Muscle of leg (tissue), 16 donors: ENCODE data around the gene LAMP1. TPM values are rescaled to one million over a fixed set of nuclear protein-coding genes. Genes with fewer than 3 reads are reported as not detected.
"Not testable (repeated sequence)": the region's sequence is repeated elsewhere in the genome, so short reads cannot be mapped to it uniquely, and the experiment has no call there.

Experiments
- DNase-seq: peaks from one replicate; pipeline ENCODE4 v3.0.0; 2013
- H3K27ac ChIP-seq: one replicate; pipeline ENCODE4 v1.5.1; 2013; ENCODE audit warnings: mild to moderate bottlenecking, low read length, control low read depth
- H3K27me3 ChIP-seq: one replicate; pipeline ENCODE4 v1.6.1; 2013; ENCODE audit warnings: low read length; ENCODE audit not compliant: control insufficient read depth, insufficient read depth
- H3K36me3 ChIP-seq: one replicate; pipeline ENCODE4 v1.6.1; 2013; ENCODE audit warnings: low read length; ENCODE audit not compliant: control insufficient read depth, insufficient read depth
- H3K4me1 ChIP-seq: one replicate; pipeline ENCODE4 v1.6.1; 2013; ENCODE audit warnings: low read length; ENCODE audit not compliant: control insufficient read depth, insufficient read depth
- H3K4me3 ChIP-seq: one replicate; pipeline ENCODE4 v1.5.1; 2013; ENCODE audit warnings: low read length, control low read depth
- H3K9me3 ChIP-seq: replicated peaks from 2 replicates; pipeline ENCODE4 v1.6.1; 2013; ENCODE audit warnings: low read depth, low read length; ENCODE audit not compliant: control insufficient read depth
- WGBS: methylation state at CpG from one replicate; pipeline ENCODE4 v1.1.5; 2013; ENCODE audit warnings: missing lambda C conversion rate; ENCODE audit not compliant: insufficient coverage; 5-methylcytosine and 5-hydroxymethylcytosine counted together
- long read RNA-seq, 11 donors: transcript quantifications; one replicate each; lab custom pipeline, GENCODE V29; 2026
- polyA plus RNA-seq, 8 donors: library from polyadenylated mRNA; unstranded; fragments of 120-200 nt; gene quantifications; one replicate each; pipeline versions ENCODE4 v1.2.1 to v1.2.3, GENCODE V29; 2013; ENCODE audit warnings: inconsistent platforms in 1 of 8, low replicate concordance in 1 of 8; ENCODE audit not compliant: insufficient read length in 8 of 8, insufficient read depth in 1 of 8
- total RNA-seq: library from RNA; stranded (reverse); fragments of 120-200 nt; gene quantifications from one replicate; pipeline ENCODE4 v1.2.4, GENCODE V29; 2013

The LAMP1 gene, protein sequence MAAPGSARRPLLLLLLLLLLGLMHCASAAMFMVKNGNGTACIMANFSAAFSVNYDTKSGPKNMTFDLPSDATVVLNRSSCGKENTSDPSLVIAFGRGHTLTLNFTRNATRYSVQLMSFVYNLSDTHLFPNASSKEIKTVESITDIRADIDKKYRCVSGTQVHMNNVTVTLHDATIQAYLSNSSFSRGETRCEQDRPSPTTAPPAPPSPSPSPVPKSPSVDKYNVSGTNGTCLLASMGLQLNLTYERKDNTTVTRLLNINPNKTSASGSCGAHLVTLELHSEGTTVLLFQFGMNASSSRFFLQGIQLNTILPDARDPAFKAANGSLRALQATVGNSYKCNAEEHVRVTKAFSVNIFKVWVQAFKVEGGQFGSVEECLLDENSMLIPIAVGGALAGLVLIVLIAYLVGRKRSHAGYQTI
- total RNA-seq, result 69.6 TPM
- polyA plus RNA-seq, result 100 to 1,000 TPM in 3 of 8 donors, 10 to 100 TPM in 5; 86.3 to 120 (median 94.1) TPM
- long read RNA-seq, donor 1, transcript LAMP1-201 (9 exons, 2,699 nt), result major isoform, 15 of 15 reads
- long read RNA-seq, donor 1, partial matches to known transcripts, result 0 of 15 reads
- long read RNA-seq, donor 1, other reads (novel, unspliced or antisense), result 0 of 15 reads
- long read RNA-seq, donor 2, transcript LAMP1-201 (9 exons, 2,699 nt), result major isoform, 5 of 5 reads
- long read RNA-seq, donor 2, partial matches to known transcripts, result 0 of 5 reads
- long read RNA-seq, donor 2, other reads (novel, unspliced or antisense), result 0 of 5 reads
- long read RNA-seq, donor 3, transcript LAMP1-201 (9 exons, 2,699 nt), result major isoform, 34 of 373 reads
- long read RNA-seq, donor 3, partial matches to known transcripts, result 339 of 373 reads
- long read RNA-seq, donor 3, other reads (novel, unspliced or antisense), result 0 of 373 reads
- long read RNA-seq, donor 4, transcript LAMP1-201 (9 exons, 2,699 nt), result major isoform, 25 of 85 reads
- long read RNA-seq, donor 4, partial matches to known transcripts, result 31 of 85 reads
- long read RNA-seq, donor 4, other reads (novel, unspliced or antisense), result 29 of 85 reads
- long read RNA-seq, donor 5, transcript LAMP1-201 (9 exons, 2,699 nt), result major isoform, 56 of 298 reads
- long read RNA-seq, donor 5, partial matches to known transcripts, result 237 of 298 reads
- long read RNA-seq, donor 5, other reads (novel, unspliced or antisense), result 5 of 298 reads
- long read RNA-seq, donor 6, transcript LAMP1-201 (9 exons, 2,699 nt), result major isoform, 46 of 544 reads
- long read RNA-seq, donor 6, partial matches to known transcripts, result 407 of 544 reads
- long read RNA-seq, donor 6, other reads (novel, unspliced or antisense), result 91 of 544 reads
- long read RNA-seq, donor 7, transcript LAMP1-201 (9 exons, 2,699 nt), result major isoform, 33 of 119 reads
- long read RNA-seq, donor 7, partial matches to known transcripts, result 36 of 119 reads
- long read RNA-seq, donor 7, other reads (novel, unspliced or antisense), result 50 of 119 reads
- long read RNA-seq, donor 8, transcript LAMP1-201 (9 exons, 2,699 nt), result major isoform, 24 of 190 reads
- long read RNA-seq, donor 8, partial matches to known transcripts, result 166 of 190 reads
- long read RNA-seq, donor 8, other reads (novel, unspliced or antisense), result 0 of 190 reads
- long read RNA-seq, donor 9, transcript LAMP1-201 (9 exons, 2,699 nt), result major isoform, 23 of 152 reads
- long read RNA-seq, donor 9, partial matches to known transcripts, result 123 of 152 reads
- long read RNA-seq, donor 9, other reads (novel, unspliced or antisense), result 6 of 152 reads
- long read RNA-seq, donor 10, transcript LAMP1-201 (9 exons, 2,699 nt), result major isoform, 32 of 336 reads
- long read RNA-seq, donor 10, partial matches to known transcripts, result 304 of 336 reads
- long read RNA-seq, donor 10, other reads (novel, unspliced or antisense), result 0 of 336 reads
- long read RNA-seq, donor 11, transcript LAMP1-201 (9 exons, 2,699 nt), result major isoform, 34 of 121 reads
- long read RNA-seq, donor 11, partial matches to known transcripts, result 87 of 121 reads
- long read RNA-seq, donor 11, other reads (novel, unspliced or antisense), result 0 of 121 reads

DNA sequence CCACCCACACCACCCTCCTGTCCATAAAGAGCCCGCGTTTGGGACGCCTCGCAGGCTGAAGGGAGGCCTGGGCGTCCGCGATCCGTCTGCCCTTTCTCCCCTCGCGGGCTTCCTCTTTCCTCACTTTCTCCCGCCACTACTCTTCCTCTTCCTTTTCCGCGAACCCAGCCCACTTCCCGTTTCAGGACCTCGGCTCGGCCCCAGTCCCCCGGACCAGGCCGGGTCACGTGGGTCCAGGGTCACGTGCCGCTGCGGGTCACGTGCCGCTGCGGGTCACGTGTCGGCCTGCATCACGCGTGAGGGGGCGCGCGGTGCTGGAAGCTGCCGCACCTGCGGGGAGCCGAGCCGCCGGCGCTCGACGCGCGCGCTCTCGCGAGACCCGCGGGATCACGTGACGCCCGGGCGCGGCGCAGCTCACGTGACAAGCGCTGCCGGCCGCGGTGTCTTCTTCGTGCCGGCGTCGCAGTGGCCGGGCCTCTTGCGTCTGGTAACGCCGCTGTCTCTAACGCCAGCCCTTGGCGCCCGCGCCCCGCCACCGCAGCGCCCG, at the start of gene LAMP1:
TSS of gene LAMP1 (plus strand) at position 417 of the 547 bp plus-strand sequence. CDS start 196 bp downstream, outside the sequence.
- peak; percentile 99 for DNase-seq
- Histone ChIP-seq H3K27ac (peak within 1 kb of the TSS; percentile 87), H3K4me1 (peaks cover 19% of the 10 kb centered on the region), H3K36me3 (no peaks in the 10 kb centered on the region), H3K4me3 (peak within 1 kb of the TSS; percentile 72), H3K27me3 (peaks cover 2% of the 10 kb centered on the region), H3K9me3 (no peaks in the 10 kb centered on the region)
- under 1% methylated on average over 74 of the region's 74 CpGs for WGBS

DNA sequence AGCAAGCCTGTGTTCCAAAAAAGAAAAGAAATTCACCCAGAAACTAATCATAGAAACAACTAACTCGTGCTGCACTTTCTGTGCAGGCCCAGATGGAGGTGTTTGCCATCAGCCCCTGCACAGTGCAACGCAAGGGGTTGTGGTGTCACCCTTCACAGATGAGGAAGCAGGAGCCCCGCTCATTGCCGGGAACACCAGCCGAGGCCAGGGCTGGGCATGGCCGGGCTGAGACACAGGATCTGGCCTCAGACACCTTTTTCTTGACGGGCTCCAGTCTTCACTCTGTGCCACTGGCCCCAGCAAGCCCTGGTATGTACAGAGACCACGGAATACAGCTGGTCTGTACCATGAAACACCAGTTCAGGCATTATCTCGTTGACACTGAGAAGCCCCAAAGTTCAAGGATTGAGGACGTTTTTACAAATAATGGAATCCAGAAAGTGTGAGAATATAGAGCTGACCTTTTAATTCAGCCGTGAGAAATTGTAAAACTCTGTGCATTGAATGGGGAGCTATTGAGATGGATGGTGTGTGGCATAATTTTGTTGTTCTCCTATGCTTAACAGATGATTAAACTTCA, 44.4 kb upstream of the LAMP1 start:
- WGBS, result 94% methylated on average over 11 of the region's 11 CpGs
- H3K4me3 ChIP-seq, result no peak overlapping the region
- no peak overlapping the region for H3K27ac ChIP-seq
- H3K27me3 ChIP-seq, result no peaks in the 10 kb centered on the region
- H3K36me3 ChIP-seq, result peaks cover 74% of the 10 kb centered on the region
- no peak for DNase-seq
- no peaks in the 10 kb centered on the region for H3K4me1 ChIP-seq
- no peaks in the 10 kb centered on the region for H3K9me3 ChIP-seq

DNA sequence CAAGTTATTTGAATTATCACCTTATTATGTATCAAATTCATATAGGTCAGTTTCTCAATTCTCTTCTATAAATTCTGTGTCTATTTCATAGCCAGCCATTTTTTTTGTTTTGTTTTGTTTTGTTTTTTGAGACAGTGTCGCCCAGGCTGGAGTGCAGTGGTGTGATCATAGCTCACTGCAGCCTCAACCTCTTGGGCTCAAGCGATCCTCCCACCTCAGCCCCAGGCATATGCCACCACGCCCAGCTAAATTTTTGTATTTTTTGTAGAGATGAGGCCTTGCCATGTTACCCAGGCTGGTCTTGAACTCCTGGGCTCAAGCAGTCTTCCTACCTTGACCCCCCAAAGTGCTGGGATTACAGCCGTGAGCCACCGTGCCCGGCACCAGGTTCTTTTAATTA, 39.1 kb upstream of the LAMP1 start:
- H3K27ac ChIP-seq, H3K4me1 ChIP-seq, DNase-seq, H3K27me3 ChIP-seq, H3K4me3 ChIP-seq, H3K9me3 ChIP-seq: not testable (repeated sequence)
- H3K36me3 ChIP-seq, result peaks cover 51% of the 10 kb centered on the region
- WGBS, result 100% methylated on average over 1 of the region's 6 CpGs

DNA sequence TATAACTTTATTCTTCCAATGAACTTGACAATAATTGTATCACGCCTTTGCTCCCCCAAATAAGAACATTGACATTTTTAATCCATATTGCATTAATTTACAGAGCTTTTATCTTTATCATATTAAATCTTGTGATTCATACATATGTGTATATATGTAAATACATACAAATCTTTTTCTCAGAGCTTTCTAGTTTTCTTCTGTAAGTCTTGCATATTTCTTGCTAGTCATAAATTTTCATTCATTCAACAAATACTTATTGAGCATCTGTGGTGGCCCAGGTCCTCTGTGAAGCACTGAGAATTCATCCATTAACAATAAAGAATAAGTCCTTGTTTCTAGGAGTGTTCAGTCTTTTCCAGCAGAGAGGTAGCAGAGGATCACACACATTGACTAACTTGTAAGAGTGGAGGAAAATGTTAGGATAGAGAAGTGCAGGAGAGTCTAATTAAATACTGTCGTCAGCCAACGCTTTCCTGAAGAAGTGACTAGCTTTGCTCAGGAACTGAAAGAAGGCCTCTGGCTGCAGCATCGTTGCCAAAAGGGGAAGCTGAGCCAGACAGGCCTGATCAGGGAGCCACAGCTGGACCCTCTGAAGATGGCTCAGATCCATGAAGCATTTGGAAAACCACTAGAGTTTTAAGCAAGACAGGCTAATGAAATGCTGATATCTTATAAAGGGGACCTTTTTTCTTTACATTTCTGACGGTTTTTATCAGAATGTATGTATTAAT, 38.6 kb upstream of the LAMP1 start:
- Histone ChIP-seq H3K27me3 (no peaks in the 10 kb centered on the region), H3K4me3 (no peak overlapping the region), H3K36me3 (peaks cover 51% of the 10 kb centered on the region), H3K9me3 (peaks cover 4% of the 10 kb centered on the region), H3K27ac (no peak overlapping the region), H3K4me1 (no peaks in the 10 kb centered on the region)
- 91% methylated on average over 3 of the region's 5 CpGs for WGBS
- peak; percentile 7 for DNase-seq

DNA sequence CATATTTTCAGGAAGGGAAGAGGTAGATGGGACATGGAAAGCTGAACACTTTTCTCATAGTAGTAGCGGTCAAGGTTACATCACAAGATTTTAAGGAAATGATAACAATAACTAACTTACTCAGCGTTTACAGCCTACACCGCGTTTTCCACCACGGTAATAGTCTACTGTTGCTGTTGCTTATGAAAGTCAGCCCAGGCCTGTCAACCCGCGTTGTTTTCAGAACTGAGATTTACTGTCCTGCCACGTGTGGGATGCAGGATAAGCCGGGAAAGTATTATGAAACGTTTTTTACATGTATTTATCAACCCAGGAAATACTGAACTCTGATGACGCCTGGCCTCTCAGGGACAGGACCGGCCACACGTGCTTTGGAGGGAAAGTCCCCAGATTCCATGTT, 36.0 kb upstream of the LAMP1 start:
- no peaks in the 10 kb centered on the region for H3K4me1 ChIP-seq
- DNase-seq, result no peak
- H3K4me3 ChIP-seq, result no peak overlapping the region
- H3K36me3 ChIP-seq, result peaks cover 43% of the 10 kb centered on the region
- 97% methylated on average over 6 of the region's 13 CpGs for WGBS
- H3K9me3 ChIP-seq, result peaks cover 4% of the 10 kb centered on the region
- H3K27me3 ChIP-seq, result no peaks in the 10 kb centered on the region
- H3K27ac ChIP-seq, result no peak overlapping the region

DNA sequence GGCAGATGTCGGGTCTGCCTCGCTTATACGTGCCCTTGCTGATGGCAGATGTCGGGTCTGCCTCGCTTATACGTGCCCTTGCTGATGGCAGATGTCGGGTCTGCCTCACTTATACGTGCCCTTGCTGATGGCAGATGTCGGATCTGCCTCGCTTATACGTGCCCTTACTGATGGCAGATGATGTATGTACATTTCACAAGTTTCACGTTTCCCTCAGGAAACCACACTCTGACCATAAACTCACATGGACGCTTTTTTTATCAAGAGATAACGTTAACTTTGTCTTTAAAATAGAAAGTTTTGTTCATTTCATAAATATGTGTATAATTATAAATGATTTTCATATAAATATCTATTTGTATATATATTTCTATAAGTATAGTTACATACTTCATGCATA, 34.0 kb upstream of the LAMP1 start:
- not testable (repeated sequence) for H3K4me3 ChIP-seq, DNase-seq, H3K27ac ChIP-seq, H3K4me1 ChIP-seq, H3K27me3 ChIP-seq, H3K9me3 ChIP-seq
- no CpG with 5 or more reads among the region's 14 CpGs for WGBS
- H3K36me3 ChIP-seq, result peaks cover 28% of the 10 kb centered on the region

DNA sequence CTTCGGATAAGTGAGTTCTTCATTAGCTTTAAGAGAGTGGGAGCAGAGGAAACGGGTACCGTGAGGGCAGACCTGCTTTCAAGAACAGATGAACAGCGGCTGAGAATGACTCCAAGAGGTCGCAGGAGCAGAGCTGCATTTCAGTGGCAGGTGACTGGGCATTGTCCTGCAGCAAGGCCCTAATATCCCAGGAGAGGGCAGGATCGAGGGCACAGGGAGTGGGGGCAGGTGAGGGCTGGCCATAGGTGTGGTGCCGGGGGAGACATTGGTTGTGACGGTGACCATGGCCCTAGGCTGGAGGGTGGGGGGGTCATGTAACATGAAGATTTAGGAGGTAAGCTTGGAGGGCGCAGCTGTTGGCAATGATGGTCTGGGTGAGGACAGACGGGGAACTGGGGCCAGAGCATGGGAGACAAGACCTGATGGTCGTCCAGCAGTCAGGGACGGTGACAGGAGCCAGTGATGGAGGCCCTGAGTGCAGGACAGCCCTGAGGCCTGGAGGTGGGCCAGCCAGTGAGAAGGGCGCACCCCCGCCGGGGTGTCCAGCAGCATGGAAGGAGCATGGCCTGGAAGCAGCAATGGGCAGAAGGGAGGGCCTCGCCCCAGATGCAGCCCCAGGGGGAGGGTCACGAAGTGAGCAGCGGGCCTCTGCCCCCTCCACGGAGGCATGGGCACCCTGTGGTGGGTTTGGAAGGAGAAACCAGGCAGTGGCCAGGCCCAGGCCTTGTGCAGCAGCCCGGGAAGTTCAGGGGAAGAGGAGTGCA, 29.2 kb upstream of the LAMP1 start:
- no peaks in the 10 kb centered on the region for H3K9me3 ChIP-seq
- H3K27ac ChIP-seq, result no peak overlapping the region
- no peak for DNase-seq
- H3K27me3 ChIP-seq, result no peaks in the 10 kb centered on the region
- 87% methylated on average over 20 of the region's 20 CpGs for WGBS
- H3K4me3 ChIP-seq, result no peak overlapping the region
- H3K36me3 ChIP-seq, result peaks cover 7% of the 10 kb centered on the region
- no peaks in the 10 kb centered on the region for H3K4me1 ChIP-seq
